ENCODE measurements around the gene PKLR.
"Not testable (repeated sequence)": the region's sequence is repeated elsewhere in the genome, so short reads cannot be mapped to it uniquely, and the experiment has no call there.

The PKLR gene

GRCh38 chr1:155301342-155301841, at the start of gene PKLR:
Gene PKLR, minus strand, starts transcription at chr1:155301438. Its CDS starts 43 bp downstream, at chr1:155301395.
- no peak for DNase-seq (ENCODE audit: low spot score)

GRCh38 chr1:155342842-155343241, 41.6 kb upstream of the PKLR start:
- no peak for DNase-seq (ENCODE audit: low spot score)

GRCh38 chr1:155339515-155340097, 38.4 kb upstream of the PKLR start:
- no peak for DNase-seq (ENCODE audit: low spot score)

- no peak for DNase-seq (ENCODE audit: low spot score)
Observed at GRCh38 chr1:155334962-155335361, 33.7 kb upstream of the PKLR start.

GRCh38 chr1:155329980-155330598, 28.9 kb upstream of the PKLR start:
- DNase-seq (ENCODE audit: low spot score), result no peak

GRCh38 chr1:155328856-155329255, 27.6 kb upstream of the PKLR start:
- DNase-seq (ENCODE audit: low spot score), result not testable (repeated sequence)

- no peak for DNase-seq (ENCODE audit: low spot score)
Observed at GRCh38 chr1:155327981-155328380, 26.7 kb upstream of the PKLR start.

GRCh38 chr1:155326631-155327037, 25.4 kb upstream of the PKLR start:
- no peak for DNase-seq (ENCODE audit: low spot score)

- no peak for DNase-seq (ENCODE audit: low spot score)
Observed at GRCh38 chr1:155326020-155326526, 24.8 kb upstream of the PKLR start.

- DNase-seq (ENCODE audit: low spot score), result no peak
Observed at GRCh38 chr1:155325603-155325893, 24.3 kb upstream of the PKLR start.

- peak; percentile 77 for DNase-seq (ENCODE audit: low spot score)
Observed at GRCh38 chr1:155324717-155325602, 23.7 kb upstream of the PKLR start.

GRCh38 chr1:155324037-155324716, 22.9 kb upstream of the PKLR start:
- peak; percentile 98 for DNase-seq (ENCODE audit: low spot score)

GRCh38 chr1:155323729-155324036, 22.4 kb upstream of the PKLR start:
- peak; percentile 85 for DNase-seq (ENCODE audit: low spot score)

- peak; percentile 95 for DNase-seq (ENCODE audit: low spot score)
Observed at GRCh38 chr1:155322953-155323728, 21.9 kb upstream of the PKLR start.

GRCh38 chr1:155322571-155322952, 21.3 kb upstream of the PKLR start:
- DNase-seq (ENCODE audit: low spot score), result no peak

GRCh38 chr1:155321639-155322503, 20.6 kb upstream of the PKLR start:
- DNase-seq (ENCODE audit: low spot score), result no peak

- no peak for DNase-seq (ENCODE audit: low spot score)
Observed at GRCh38 chr1:155320661-155321617, 19.7 kb upstream of the PKLR start, which contains the start of gene RUSC1. Gene RUSC1, plus strand, starts transcription at chr1:155320894. Its CDS starts 880 bp downstream, at chr1:155321774.

GRCh38 chr1:155320252-155320651, 19.0 kb upstream of the PKLR start:
- no peak for DNase-seq (ENCODE audit: low spot score)

- DNase-seq (ENCODE audit: low spot score), result no peak
Observed at GRCh38 chr1:155319536-155319935, 18.3 kb upstream of the PKLR start.

Measured in HuH-7.5 (cell line).